ENCODE results near the gene MARCHF4. TPM values are rescaled to one million over a fixed set of nuclear protein-coding genes. Genes with fewer than 3 reads are reported as not detected.

The MARCHF4 gene
- total RNA-seq, 1 donor from 2014 or later, result not detected

DNA sequence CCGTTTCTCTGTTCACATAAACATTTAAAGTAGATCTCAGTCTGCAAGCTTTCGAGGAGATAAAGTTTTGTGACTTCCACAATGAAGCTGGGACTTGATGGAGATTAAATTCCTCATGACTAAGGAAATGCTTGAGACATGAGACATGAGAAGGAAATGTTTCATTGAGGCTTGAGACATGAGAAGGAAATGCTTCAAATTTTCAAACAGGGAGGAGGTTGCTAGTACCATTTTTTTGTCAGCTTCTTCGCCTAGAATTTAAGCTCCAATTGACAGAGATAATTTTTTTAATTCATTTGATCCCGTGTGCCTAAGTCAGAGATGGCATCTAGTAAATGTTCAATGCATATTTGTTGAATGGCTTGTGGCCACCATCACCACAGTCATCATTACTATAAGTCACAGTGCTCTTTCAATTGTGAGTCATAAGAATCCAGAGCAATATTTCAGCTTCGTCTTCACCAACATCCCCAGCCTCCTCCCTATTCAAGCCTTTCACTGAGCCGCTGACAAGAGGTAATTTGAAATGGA is 543 bp upstream of the MARCHF4 start:
- Histone ChIP-seq H3K27me3 (ENCODE audit: control insufficient read depth in 3 of 3, insufficient read depth in 3 of 3, low read length in 3 of 3) (peaks cover 37 to 46% (median 39%) of the 10 kb centered on the region in 3 donors), H3K27ac (ENCODE audit: low read depth, low read length) (no peak overlapping the region), H3K4me1 (ENCODE audit: control insufficient read depth in 3 of 3, insufficient read depth in 3 of 3, low read length in 3 of 3) (peaks cover 2 to 4% (median 3%) of the 10 kb centered on the region in 3 donors), H3K36me3 (ENCODE audit: control insufficient read depth in 3 of 3, insufficient read depth in 3 of 3, low read length in 3 of 3) (no peaks in the 10 kb centered on the region), H3K4me3 (ENCODE audit: low read length in 3 of 3) (no peak overlapping the region), H3K9me3 (ENCODE audit: control insufficient read depth in 3 of 3, low read length in 3 of 3) (no peaks in the 10 kb centered on the region), H3K9ac (ENCODE audit: low read depth in 1 of 3, low read length in 3 of 3) (no peak overlapping the region)

DNA sequence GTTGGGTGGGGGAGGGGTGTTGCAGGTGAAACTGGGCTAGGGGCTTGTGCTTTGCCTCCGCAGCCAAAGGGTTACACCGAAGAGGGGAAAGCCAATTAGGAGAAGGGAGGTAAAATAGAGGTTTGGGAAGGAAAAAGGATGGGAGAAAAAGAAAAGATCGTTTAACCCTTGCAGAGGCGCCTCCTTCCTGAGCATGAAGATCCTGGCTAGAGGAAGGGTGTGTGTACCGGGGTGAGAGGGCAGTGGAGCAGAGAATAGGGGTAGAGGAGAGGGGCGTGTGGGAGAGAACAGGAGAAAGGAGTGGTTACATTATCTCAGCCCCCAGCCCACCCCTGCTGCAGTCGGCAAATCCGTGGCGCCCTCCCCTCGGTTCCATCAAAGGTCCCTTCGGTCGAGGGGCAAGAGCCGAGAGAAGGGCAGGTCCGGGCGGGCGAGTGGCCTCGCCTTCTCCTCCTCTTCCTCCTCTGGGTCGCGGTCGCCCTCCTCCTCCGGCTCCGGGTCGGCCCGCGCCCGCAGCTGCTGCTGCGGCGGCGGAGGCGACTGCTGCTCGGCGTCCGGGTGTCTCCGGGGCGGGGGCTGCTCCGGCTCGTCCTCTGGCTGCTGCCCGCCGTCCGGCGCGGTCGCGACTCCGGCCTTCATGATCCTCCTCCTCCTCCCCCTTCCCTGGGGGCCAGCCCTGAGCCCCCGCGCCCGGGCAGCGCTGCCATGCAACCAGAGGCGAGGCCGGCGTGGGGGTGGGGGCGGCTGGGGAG is 1.1 kb downstream of the MARCHF4 start:
- Histone ChIP-seq H3K4me1 (ENCODE audit: control insufficient read depth in 3 of 3, insufficient read depth in 3 of 3, low read length in 3 of 3) (peaks cover 2 to 4% (median 3%) of the 10 kb centered on the region in 3 donors), H3K36me3 (ENCODE audit: control insufficient read depth in 3 of 3, insufficient read depth in 3 of 3, low read length in 3 of 3) (no peaks in the 10 kb centered on the region), H3K27ac (ENCODE audit: low read depth, low read length) (no peak overlapping the region), H3K4me3 (ENCODE audit: low read length in 3 of 3) (no peak overlapping the region), H3K9ac (ENCODE audit: low read depth in 1 of 3, low read length in 3 of 3) (no peak overlapping the region), H3K27me3 (ENCODE audit: control insufficient read depth in 3 of 3, insufficient read depth in 3 of 3, low read length in 3 of 3) (peaks cover 39 to 46% (median 40%) of the 10 kb centered on the region in 3 donors), H3K9me3 (ENCODE audit: control insufficient read depth in 3 of 3, low read length in 3 of 3) (no peaks in the 10 kb centered on the region)

DNA sequence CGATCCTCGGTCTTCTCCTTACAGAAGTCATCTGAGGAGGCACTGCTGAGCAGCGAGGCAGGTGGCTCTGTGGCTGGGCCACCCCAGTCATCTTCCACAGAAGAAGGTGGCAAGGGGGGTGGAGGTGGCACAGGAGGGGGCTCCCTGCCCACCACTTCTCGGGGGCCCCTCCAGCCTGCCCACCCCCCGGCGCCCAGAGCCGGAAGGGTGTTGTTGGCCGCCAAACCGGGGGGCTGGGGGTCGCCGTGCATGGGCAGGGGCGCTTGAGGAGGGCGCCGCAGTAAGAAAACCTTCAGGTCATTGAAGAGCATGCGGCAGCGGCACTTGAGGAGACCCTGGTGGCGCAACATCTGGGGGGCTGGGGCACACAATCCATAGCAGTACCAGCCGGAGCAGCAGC is 2.5 kb downstream of the MARCHF4 start:
- H3K36me3 ChIP-seq (ENCODE audit: control insufficient read depth in 3 of 3, insufficient read depth in 3 of 3, low read length in 3 of 3), result no peaks in the 10 kb centered on the region
- H3K27ac ChIP-seq (ENCODE audit: low read depth, low read length), result no peak overlapping the region
- no peaks in the 10 kb centered on the region for H3K9me3 ChIP-seq (ENCODE audit: control insufficient read depth in 3 of 3, low read length in 3 of 3)
- no peak overlapping the region for H3K4me3 ChIP-seq (ENCODE audit: low read length in 3 of 3)
- H3K4me1 ChIP-seq (ENCODE audit: control insufficient read depth in 3 of 3, insufficient read depth in 3 of 3, low read length in 3 of 3), result peaks cover 2 to 4% (median 3%) of the 10 kb centered on the region in 3 donors
- no peak overlapping the region for H3K9ac ChIP-seq (ENCODE audit: low read depth in 1 of 3, low read length in 3 of 3)
- H3K27me3 ChIP-seq (ENCODE audit: control insufficient read depth in 3 of 3, insufficient read depth in 3 of 3, low read length in 3 of 3), result peaks cover 39 to 41% (median 40%) of the 10 kb centered on the region in 3 donors

DNA sequence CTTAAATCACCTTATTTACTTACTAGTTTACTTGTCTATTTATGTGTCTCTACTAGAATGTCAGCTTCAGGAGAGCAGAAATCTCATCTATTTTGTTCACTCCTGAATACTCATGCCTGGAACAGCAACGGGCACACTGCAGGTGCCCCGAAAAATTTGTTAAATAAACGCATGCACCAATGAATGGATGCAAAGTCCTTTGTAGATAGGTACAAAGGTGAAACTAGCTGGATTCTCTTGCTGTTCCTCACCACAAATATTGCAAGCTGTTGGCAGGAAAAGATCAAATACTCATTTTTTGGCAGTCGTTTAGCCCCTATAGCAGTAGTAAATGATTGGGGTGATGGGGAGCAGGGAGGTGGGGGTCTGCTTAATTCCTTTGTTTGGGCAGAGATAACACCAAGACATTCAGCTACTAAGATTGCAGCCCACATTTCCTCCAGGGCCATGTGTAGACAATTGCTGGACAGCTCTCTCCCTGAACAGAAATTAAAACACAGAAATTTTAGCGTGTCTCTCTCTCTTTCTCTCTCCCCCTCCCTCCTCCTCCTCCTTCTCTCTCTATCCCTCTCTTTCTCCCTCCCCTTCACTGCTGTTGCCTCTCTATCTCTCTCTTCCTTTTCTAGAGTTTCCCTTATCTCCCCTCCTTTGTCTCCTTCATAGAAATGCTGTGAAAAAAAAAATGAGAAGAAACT is 5.4 kb downstream of the MARCHF4 start:
- H3K27me3 ChIP-seq (ENCODE audit: control insufficient read depth in 3 of 3, insufficient read depth in 3 of 3, low read length in 3 of 3), result peaks cover 32 to 39% (median 34%) of the 10 kb centered on the region in 3 donors
- H3K4me3 ChIP-seq (ENCODE audit: low read length in 3 of 3), result no peak overlapping the region
- H3K9me3 ChIP-seq (ENCODE audit: control insufficient read depth in 3 of 3, low read length in 3 of 3), result no peaks in the 10 kb centered on the region
- no peak overlapping the region for H3K27ac ChIP-seq (ENCODE audit: low read depth, low read length)
- no peak overlapping the region for H3K9ac ChIP-seq (ENCODE audit: low read depth in 1 of 3, low read length in 3 of 3)
- H3K36me3 ChIP-seq (ENCODE audit: control insufficient read depth in 3 of 3, insufficient read depth in 3 of 3, low read length in 3 of 3), result no peaks in the 10 kb centered on the region
- peaks cover under 1 to 2% (median under 1%) of the 10 kb centered on the region in 3 donors for H3K4me1 ChIP-seq (ENCODE audit: control insufficient read depth in 3 of 3, insufficient read depth in 3 of 3, low read length in 3 of 3)

DNA sequence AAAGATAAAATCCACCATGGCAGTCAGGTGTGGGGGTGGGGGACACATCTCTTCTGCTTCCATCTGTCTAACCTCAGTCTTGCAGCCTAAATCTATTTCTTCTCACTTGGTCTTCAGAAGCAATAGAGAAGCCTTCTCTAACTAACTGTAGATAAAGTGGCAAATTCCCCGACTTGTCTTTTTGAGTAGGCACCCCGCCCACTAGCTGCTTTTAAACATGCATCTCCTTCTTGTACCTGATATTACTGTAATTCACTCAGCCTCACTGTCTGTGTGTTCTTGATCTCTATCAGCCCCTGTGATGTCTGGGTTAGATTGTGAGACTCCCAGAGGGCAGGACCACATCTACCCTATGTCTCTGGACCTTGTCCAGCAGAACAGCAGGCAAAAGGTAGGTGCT is 6.8 kb downstream of the MARCHF4 start:
- Histone ChIP-seq H3K27me3 (ENCODE audit: control insufficient read depth in 3 of 3, insufficient read depth in 3 of 3, low read length in 3 of 3) (peaks cover 24 to 35% (median 24%) of the 10 kb centered on the region in 3 donors), H3K27ac (ENCODE audit: low read depth, low read length) (no peak overlapping the region), H3K4me1 (ENCODE audit: control insufficient read depth in 3 of 3, insufficient read depth in 3 of 3, low read length in 3 of 3) (no peaks in the 10 kb centered on the region), H3K9ac (ENCODE audit: low read depth in 1 of 3, low read length in 3 of 3) (no peak overlapping the region), H3K4me3 (ENCODE audit: low read length in 3 of 3) (no peak overlapping the region), H3K36me3 (ENCODE audit: control insufficient read depth in 3 of 3, insufficient read depth in 3 of 3, low read length in 3 of 3) (no peaks in the 10 kb centered on the region), H3K9me3 (ENCODE audit: control insufficient read depth in 3 of 3, low read length in 3 of 3) (no peaks in the 10 kb centered on the region)

DNA sequence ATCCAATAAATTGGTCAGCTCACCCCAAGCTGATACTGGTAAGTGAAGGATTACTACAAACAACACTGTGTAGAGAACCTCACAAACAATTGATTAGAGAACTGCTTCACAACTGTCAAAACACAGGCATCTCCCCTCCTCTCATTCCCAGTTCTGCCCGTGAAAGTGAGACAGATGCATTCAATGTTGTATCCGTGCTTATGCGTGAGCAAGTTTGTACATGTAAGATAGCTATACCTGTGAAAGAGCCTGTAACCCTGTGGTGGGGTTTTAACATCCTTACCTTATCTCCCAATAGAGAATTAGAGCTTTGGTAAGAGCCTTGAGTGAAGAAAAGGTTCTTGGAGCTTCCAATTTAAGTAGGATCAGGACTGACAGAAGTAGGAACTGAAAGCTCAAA is 9.1 kb downstream of the MARCHF4 start:
- Histone ChIP-seq H3K9ac (ENCODE audit: low read depth in 1 of 3, low read length in 3 of 3) (no peak overlapping the region), H3K4me1 (ENCODE audit: control insufficient read depth in 3 of 3, insufficient read depth in 3 of 3, low read length in 3 of 3) (no peaks in the 10 kb centered on the region), H3K27me3 (ENCODE audit: control insufficient read depth in 3 of 3, insufficient read depth in 3 of 3, low read length in 3 of 3) (peaks cover 6 to 24% (median 14%) of the 10 kb centered on the region in 3 donors), H3K36me3 (ENCODE audit: control insufficient read depth in 3 of 3, insufficient read depth in 3 of 3, low read length in 3 of 3) (no peaks in the 10 kb centered on the region), H3K27ac (ENCODE audit: low read depth, low read length) (no peak overlapping the region), H3K4me3 (ENCODE audit: low read length in 3 of 3) (no peak overlapping the region), H3K9me3 (ENCODE audit: control insufficient read depth in 3 of 3, low read length in 3 of 3) (no peaks in the 10 kb centered on the region)

DNA sequence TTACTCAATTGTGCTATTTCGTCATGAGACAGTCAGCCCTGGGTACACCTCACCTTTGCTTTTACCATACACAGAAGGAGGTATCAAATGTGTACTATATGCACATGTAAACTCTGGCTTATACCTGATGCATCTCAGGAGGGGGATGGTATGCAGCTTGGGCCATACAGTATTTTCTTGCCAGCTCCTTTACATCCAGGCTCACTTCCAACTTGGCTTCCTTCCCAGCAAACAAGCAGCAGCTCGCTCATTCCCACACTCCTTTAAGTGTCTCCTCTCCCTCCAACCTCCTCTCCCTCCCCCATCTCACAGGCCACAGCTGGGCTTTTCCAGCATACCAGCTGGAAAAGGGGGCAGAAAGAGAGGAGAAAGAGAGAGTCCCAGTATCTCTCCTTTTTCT is 9.6 kb downstream of the MARCHF4 start:
- Histone ChIP-seq H3K9me3 (ENCODE audit: control insufficient read depth in 3 of 3, low read length in 3 of 3) (no peaks in the 10 kb centered on the region), H3K4me3 (ENCODE audit: low read length in 3 of 3) (no peak overlapping the region), H3K9ac (ENCODE audit: low read depth in 1 of 3, low read length in 3 of 3) (no peak overlapping the region), H3K4me1 (ENCODE audit: control insufficient read depth in 3 of 3, insufficient read depth in 3 of 3, low read length in 3 of 3) (no peaks in the 10 kb centered on the region), H3K27ac (ENCODE audit: low read depth, low read length) (no peak overlapping the region), H3K36me3 (ENCODE audit: control insufficient read depth in 3 of 3, insufficient read depth in 3 of 3, low read length in 3 of 3) (no peaks in the 10 kb centered on the region), H3K27me3 (ENCODE audit: control insufficient read depth in 3 of 3, insufficient read depth in 3 of 3, low read length in 3 of 3) (peaks cover 6 to 23% (median 15%) of the 10 kb centered on the region in 3 donors)

DNA sequence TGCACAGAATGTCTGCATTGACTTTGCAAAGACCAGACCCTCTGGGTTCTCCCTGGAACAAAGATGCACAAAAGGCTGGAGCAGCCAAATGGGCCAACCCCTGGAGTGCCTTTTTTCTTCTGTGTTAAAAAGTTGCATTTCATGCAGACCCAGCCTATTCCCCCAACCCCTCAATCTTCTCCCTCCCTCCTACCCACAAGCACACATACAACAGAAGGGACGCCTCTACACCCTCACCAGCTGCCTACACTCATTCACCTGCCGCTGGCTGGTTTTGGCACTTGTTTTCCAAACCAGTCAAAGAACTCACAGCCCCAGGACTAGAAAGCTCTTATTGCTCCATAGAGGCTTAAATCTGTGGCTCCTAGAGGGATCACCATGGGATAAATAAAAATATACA is 16.6 kb downstream of the MARCHF4 start:
- Histone ChIP-seq H3K4me1 (ENCODE audit: control insufficient read depth in 3 of 3, insufficient read depth in 3 of 3, low read length in 3 of 3) (no peaks in the 10 kb centered on the region), H3K27ac (ENCODE audit: low read depth, low read length) (no peak overlapping the region)

DNA sequence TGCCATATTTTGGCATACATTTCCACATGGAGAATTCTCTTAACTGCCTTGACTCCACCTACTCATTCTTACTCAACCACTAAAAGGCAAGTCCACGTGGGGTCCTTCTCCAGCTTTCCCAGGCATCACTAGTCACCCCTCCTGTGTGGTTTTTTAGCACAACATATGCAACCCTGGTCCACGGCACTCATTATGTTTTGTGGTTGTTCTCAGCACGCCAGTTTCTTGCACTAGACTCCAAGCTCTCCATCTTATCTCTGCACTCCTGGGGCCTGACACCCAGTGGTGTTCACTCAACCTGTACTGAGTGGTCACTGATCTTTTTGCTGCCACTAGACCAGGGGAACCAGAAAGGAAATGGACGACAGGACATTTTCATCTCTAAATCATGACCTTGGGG is 18.0 kb downstream of the MARCHF4 start:
- Histone ChIP-seq H3K27ac (ENCODE audit: low read depth, low read length) (no peak overlapping the region), H3K9me3 (ENCODE audit: control insufficient read depth in 3 of 3, low read length in 3 of 3) (no peaks in the 10 kb centered on the region), H3K27me3 (ENCODE audit: control insufficient read depth in 3 of 3, insufficient read depth in 3 of 3, low read length in 3 of 3) (peaks cover under 1 to 10% (median 9%) of the 10 kb centered on the region in 3 donors), H3K4me3 (ENCODE audit: low read length in 3 of 3) (no peak overlapping the region), H3K36me3 (ENCODE audit: control insufficient read depth in 3 of 3, insufficient read depth in 3 of 3, low read length in 3 of 3) (no peaks in the 10 kb centered on the region), H3K4me1 (ENCODE audit: control insufficient read depth in 3 of 3, insufficient read depth in 3 of 3, low read length in 3 of 3) (no peaks in the 10 kb centered on the region), H3K9ac (ENCODE audit: low read depth in 1 of 3, low read length in 3 of 3) (no peak overlapping the region)

More for the DNA sequence above, 16.6 kb downstream of the MARCHF4 start:
- H3K36me3 ChIP-seq (ENCODE audit: control insufficient read depth in 3 of 3, insufficient read depth in 3 of 3, low read length in 3 of 3), result no peaks in the 10 kb centered on the region
- no peaks in the 10 kb centered on the region for H3K9me3 ChIP-seq (ENCODE audit: control insufficient read depth in 3 of 3, low read length in 3 of 3)
- H3K9ac ChIP-seq (ENCODE audit: low read depth in 1 of 3, low read length in 3 of 3), result no peak overlapping the region
- no peak overlapping the region for H3K4me3 ChIP-seq (ENCODE audit: low read length in 3 of 3)
- H3K27me3 ChIP-seq (ENCODE audit: control insufficient read depth in 3 of 3, insufficient read depth in 3 of 3, low read length in 3 of 3), result peaks cover 3 to 10% (median 9%) of the 10 kb centered on the region in 3 donors

Data from skeletal muscle tissue (tissue), 4 donors.